LoVo (cell line): ENCODE results near the gene TOB2.
A peak's percentile ranks its signal among the peaks of the same experiment; 100 is the strongest.
"Not testable (repeated sequence)": the region's sequence is repeated elsewhere in the genome, so short reads cannot be mapped to it uniquely, and the experiment has no call there.

ENCODE experiments used
- DNase-seq: peaks from one replicate; pipeline ENCODE4 v3.0.0-alpha.2; 2016; ENCODE audit warnings: low spot score

Gene TOB2

DNA sequence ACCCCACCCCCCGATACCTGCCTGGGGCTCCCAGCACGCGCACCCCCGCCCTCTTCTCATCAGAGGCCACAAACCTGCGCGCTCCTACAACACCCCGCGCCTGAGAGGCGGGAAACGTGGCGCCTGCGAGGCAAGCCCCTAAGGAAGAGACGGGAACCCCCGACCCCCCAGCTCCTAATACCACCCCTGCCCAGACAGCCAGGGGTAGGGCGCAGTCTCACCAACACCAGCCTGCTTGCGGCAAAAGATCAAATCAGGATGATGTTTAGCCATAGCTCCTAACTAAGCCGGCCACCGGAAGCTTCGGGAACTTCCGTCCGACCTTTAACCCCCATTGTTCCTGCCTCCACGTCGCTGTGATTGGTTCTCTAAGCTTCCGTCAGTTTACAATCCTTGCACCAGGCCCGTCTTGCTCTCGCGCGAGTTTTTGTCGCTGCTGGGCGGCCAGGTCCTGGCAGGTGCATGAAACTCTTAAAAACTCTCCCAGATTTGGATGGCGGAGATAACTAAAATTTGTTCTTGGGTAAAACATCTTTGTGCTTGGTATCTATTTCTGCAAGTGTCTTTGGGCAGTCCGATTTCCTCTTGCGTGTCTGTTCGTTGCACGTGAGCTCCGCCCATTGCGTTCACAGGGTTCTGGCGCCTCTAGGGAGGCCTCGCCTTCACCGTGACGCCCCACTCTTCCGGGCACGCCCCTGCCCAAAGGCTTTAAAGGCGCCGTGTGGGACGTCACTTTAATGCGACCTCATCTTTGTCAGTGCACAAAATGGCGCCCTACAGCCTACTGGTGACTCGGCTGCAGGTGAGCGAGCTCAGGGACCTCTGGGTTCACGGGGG, 22.0 kb upstream of the TOB2 start, which contains the start of the genes ACO2 and PHF5A:
ACO2 (plus strand) TSS at position 737 of the 837 bp plus-strand sequence; CDS start at position 767, 30 bp downstream.
PHF5A (minus strand) TSS at position 312 of the 837 bp plus-strand sequence; CDS start at position 273, 39 bp downstream.
- peak; percentile 98 for DNase-seq

DNA sequence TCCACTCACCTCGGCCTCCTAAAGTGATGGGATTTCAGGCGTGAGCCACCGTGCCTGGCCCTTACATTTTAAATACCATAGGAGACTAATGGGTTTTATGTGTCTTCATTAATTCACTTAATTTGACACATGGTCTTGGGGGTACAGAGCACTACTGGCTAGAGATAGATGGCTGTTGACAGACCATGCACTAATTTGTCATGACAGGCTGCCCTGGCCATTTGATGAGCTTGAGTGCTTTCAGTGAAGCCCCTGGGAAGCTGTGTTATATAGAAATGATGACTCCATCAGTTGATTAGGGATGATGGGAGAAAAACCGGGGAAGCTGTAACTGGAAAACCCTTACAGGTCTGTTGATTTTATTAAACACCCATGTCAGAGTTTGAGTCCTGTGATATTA, 15.3 kb upstream of the TOB2 start:
- DNase-seq: no peak

DNA sequence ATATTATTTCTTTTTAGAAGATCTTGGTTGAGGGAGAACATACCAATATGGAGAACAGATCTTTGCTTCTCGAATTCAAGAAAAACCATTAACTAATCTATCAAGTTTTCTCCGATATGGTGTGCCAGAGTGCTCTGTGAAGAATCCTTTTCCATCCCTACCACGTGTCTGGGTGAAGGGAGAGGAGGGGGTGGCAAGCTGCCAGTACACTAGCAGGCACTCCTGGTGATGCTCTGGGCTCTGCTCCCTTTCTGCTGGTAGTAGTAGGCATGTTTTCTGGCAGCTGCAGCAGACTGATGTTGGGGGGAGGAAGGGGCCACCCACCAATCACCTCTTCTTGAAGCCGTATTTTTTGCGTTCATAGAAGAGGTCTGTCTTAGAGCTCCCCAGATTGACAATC, 13.5 kb upstream of the TOB2 start:
- DNase-seq: not testable (repeated sequence)

DNA sequence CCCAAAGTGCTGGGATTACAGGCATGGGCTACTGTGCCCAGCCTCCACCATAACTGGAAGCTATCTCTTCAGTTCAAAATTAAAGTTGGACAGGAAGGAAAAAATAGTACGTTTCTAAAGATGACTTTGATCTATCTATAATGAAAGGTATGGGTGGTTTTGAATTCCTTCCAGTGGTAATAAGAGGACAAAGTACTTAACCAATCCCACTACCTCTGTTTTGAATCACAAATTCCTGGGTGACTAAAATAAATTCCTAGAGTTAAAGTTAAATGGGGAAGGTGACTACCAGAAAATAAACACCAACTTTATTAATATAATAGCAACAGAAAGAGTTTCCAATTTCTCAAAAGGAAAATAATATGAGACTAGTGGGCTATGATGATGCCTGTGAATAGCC, 12.8 kb upstream of the TOB2 start:
- DNase-seq: no peak

DNA sequence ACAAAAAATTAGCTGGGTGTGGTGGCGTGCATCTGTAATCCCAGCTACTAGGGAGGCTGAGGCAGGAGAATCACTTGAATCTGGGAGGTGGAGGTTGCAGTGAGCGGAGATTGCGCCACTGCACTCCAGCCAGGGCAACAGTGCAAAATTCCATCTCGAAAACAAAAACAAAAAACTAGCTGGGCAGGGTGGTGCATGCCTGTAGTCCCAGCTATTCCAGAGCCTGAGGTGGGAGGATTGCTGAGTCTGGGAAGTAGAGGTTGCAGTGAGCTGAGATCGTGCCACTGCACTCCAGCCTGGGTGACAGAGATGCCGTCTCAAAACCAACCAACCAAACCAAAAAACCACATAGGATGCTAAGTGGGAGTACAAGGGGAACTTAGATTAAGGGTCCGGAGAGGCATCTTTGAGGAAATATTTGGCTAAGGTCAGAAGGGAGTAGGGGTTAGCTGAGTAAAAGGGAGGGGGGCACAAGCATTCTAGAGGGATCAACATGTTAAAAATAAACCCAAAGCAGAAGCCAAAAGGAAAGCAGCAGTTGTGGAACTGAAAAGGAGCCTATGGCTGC, 11.6 kb upstream of the TOB2 start:
- DNase-seq: no peak

DNA sequence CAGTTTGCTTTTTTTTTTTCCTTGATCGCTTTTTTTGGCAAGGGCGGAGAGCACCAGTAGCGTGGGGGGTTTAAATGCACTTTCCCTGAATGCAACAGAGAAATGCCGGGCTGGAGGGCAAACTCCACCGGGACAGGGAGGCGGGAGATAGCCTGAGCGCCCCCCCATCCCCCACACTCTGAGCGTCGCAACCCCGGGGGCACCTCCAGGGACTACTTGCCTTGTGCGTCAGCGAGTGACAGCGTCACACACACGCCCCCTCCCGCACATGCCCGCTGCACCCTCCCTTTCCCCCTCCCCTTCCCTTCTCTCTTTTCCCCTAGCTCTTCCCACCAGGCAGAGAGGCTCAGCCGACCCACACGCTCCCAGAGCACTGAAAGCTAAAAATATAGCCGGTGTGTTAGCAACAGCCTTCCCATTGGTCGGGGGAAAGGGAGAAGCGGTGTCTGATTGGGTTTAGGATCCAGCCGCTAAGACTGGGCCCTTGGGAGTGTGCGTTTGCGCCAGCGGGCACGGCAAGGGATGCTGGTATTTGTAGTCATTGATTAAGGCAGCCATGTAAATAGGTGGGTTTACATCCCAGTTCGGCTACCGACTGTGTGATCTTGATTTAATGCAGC, 1.7 kb upstream of the TOB2 start:
- peak; percentile 98 for DNase-seq

DNA sequence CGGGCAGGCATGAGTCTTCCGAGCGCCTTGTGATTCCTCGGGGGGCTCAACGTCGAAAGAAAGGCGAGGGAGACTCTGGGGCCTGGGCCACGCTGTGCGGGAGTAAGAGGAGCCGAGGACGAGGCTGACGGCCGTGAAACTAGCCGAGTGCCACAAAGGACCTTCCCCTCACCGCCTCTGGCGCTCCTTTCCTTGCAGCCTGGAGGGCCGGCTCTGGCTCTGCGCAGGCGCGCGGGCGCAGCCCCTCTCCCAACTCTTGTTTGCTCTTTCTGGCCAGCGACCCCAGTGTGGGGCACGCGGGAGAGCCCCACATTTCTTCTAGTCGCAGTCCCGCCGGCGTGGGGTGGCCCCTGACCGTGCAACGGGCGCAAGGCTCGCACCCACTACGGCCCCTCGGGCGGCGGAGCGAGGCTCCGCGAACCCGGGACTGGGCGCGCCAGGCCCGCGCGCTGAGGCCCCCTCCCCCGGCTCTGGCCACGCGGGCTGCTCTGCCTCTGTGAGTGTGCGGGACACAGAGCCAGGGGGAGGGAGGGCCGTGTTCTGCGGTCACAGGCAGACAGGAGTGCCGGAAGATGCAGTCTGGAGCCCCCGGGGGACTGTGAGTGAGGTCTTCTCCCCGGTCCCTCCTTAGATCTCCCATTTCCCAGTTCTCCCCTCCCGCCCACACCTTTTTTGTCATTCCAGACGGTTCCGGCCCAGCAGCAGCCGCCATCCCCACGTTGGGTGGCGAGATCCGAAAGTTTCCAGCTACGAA, 1.0 kb upstream of the TOB2 start:
- DNase-seq: peak; percentile 66

DNA sequence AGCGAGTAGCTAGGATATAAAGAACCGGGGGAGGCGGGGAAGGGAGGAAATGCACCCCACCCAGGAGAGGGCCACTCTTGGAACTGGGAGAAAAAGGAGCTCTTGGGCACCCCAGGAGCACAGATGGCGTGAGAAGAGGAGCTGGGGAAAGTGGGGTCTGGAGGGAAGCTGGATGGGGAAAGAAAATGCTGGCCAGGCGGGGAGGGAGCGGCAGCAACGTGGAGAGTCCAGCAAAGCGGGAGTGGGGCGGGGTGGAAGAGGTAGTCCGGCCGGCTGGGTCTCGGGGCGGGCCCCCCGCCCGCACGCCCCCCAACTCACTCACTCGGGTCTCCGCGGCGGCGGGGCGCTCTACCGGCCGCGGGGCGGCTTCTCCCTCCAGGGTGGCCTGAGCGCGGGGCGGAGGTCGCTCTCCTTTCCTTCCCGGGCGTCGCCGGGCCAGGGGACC, 522 bp downstream of the TOB2 start:
- DNase-seq: no peak

DNA sequence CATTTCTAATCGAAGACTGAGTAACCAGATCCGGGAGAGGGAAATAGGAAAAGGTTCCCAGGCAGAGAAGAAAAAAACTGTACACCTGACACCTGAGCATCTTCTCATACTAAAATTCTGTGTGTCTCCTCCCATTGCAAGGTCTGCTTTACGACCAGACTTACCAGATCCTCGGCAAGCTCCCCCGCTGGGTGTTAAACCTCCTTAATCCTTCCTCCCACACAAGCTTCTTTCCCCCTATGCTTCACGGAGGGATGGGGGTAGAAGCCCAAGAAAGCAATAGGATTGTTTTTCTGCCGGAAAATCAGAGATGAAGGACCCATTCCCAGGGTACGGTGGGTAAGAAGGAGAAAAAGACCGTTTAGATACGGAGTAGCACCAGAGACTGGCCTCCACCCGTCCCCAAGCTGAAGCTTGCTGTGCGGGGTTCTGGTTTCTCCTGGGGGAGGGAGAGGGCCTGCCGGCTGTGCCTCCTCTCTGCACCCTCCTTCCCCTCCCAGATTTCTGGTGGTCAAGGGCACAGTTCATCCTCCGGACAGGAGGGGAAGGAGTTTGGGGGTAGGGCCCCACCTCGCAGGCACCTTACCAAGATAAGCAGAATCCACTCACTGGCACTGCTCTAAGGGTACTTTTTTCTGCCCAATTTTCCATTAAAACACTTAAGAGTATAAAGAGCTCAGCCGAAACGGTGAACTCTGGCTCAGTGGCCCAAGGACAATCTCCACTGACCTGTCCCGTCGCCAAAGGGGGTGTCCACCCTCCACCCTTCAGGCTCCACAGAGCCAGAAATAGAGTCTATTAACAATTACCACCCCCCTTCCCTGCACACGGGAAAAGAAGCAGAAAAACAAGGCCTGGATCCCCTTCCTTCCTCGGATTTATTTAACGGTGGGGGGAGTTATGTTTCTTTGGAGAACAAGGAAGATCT, 1.2 kb downstream of the TOB2 start:
- peak; percentile 29 for DNase-seq

DNA sequence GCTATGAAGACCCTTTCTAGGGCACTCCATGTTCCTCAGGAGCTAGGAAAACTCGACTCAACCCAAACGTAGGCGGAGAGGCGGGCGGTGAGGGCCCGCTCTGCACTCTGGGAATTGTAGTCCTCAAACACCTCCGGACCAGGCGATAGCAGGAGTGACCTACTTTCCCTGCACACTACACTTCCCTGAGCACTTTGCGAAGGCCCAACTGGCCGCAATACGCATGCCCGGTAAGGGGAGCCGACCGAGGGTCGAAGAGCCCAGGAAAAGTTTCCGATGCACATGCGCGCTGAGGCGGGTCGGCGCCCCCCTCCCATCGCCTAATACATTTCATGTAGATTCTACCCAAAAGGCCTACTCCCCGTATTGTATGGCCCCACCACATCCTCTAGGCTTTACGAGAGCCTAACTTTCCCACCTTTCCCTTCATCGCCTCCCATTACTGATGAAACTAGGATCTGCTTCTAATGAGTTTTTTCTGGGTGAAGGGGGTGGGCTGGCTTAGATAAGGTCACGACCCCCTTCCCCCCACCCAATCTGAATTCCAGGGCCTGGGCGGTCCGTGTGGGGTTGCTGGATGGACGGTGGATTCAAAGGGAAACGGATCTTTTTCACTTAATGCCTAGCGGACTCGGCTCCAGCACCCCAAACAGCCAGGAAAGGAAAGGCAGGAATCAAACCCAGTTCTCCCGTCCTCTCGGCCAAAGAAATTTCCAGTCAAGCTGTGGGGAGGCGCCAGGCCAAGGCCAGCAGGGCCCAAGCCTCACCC, 2.1 kb downstream of the TOB2 start:
- no peak for DNase-seq

DNA sequence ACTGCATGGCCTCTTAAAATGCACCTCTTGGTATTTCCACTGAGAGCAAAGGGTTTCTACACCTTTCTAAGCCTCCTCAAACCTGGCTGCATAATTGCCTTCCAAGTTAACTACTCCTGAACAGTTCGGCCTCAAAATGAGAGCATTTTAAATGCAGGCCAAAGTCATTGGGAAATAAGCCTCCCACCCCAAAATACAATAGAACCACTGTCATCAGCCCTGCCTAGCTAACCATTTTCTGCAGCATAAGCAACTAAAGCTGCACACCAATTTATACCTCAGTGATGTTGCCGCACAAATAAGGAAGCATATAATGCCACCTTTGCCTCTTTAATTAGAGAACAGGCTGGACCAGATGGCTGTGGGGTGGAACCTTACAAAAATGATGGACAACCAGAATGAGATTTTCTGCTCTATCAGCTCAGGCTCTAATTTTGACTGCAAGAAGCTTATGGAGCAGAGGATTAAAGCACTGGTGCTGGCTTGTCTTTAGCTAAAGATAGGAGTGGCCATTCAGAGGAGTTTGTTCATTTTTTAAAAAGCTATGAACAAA, 4.3 kb downstream of the TOB2 start:
- no peak for DNase-seq

DNA sequence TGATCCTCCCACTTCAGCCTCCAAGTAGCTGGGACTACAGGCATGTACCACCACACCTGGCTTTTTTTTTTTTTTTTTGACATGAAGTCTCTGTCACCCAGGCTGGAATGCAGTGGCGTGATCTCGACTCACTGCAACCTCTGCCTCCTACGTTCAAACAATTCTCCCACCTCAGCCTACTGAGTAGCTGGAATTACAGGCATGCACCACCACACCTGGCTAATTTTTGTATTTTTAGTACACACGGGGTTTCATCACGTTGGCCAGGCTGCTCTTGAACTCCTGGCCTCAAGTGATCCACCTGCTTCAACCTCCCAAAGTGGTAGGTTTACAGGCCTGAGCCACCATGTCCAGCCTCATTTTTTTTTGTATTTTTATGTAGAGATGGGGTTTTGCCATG, 6.1 kb downstream of the TOB2 start:
- DNase-seq: not testable (repeated sequence)

DNA sequence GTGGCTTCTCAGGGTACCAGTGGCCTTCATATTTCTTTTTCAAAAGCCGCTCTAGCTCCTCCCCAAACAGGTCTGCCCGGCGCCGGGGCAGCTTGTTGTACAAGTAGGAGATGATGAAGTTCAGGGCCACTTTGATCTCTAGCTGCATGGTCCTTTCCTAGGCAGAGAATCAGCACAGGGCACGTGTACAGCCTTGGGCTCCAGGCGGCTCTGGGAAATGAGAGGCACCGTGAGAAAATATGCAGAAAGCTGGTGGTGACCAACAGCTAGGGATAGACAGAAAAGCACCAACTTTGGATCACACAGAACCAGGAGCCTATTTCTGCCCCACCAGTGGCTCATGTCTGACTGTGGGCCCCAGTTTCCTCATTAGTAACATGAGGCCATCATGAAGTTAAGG, 9.4 kb downstream of the TOB2 start:
- DNase-seq: no peak

DNA sequence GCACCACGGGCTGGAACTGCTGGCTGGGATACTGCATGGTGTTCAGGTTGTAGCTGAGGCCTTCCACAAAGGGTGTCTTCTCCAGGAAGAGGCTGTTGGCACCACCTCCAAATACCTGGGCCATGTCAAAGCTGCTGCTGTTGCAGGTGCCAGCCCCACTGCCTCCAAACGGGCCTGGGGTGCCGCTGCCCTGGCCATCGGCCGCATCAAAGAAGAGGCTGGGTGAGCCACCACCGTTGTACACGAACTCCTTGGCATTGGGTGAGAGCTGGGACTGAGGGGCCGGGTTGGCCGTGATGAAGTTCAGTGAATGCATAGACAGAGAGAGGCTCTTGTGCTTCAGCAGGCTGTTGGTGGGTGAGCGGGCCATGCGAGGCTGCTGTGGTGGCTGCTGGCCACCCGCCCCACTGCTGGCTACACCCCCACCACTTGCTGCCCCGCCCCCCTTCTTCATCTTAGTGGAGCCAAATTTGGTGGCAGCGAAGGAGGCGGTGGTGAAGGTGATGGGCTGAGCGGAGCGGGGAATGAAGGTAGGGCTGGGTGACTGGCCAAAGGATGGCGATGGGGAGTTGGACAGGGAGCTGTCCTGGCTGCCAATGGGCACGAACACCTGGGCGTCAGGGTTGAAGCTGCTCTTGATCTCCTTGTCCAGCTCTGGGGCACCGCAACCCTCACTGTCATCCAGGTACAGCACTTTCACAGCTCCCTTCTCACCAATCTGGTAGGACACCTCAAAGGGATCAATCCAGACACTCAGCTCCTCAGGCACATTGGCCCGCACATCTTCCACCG, 10.1 kb downstream of the TOB2 start:
- DNase-seq: no peak

DNA sequence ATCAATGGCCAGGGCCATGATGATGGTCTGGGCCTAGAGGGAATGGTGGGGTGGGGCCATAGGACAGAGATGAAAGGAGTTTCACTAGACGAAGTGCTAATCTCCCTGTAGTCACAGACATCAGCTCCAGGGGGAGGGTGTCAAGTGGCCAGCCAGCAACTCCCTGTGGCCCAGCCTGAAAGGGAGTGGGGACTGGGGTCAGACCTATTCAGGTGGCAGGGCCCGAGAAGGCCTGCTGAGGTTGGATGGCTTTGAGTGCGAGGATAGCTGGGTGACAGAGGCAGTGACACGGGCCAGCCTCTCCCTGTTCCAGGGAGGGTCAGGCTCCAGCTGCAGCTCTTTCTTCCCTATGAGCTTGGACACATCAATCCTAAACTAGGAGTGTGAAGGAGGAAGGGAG, 11.0 kb downstream of the TOB2 start:
- DNase-seq: no peak

DNA sequence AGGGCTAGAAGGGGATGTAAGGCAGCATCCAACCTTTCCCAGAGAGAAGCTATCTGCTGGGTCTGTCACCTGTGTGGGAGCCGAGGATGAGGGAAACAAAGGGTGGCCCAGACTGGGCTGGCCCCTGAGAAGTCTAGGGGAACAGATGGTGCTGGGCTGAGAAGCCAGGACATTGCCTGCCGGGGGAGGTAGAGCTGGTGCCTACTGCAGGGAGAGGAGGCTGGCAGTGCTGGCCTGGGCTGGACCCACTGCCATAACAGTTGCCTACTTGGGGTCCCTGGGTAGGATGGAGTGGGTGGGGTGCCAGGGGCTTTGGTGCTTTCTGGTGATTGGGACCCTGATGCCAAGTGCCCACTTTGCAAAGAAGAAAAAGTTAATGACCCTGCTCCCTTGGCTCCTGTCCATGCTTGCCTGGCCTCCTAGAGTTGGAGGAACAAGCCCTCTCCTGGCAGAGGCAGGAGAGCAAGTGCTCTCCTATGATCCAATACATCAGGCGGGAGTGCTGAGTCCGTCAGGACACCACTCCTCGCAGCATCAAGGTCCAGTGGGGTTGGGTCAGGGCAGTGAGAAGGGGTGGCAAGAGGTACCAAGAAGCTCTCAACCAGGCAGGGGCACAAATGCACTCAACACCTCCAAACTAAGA, 12.1 kb downstream of the TOB2 start:
- DNase-seq: not testable (repeated sequence)

DNA sequence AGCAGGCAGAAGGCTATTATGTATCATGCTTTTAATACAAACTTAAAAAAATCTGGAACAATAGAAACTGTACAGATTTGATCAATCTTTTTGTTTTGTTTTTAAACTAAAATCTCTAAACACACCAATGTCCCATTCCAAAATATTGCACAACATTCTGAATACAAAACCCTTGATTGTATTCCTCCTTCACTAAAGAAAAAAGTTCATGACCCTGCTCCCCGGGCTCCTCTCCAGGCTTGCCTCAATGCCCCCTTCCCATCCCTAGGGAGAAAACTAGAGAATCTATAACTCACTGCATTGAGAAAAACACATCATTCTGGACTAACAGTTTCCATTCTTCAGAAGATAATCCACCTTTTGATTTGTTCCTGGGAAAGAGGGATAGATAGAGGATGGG, 13.1 kb downstream of the TOB2 start:
- not testable (repeated sequence) for DNase-seq

DNA sequence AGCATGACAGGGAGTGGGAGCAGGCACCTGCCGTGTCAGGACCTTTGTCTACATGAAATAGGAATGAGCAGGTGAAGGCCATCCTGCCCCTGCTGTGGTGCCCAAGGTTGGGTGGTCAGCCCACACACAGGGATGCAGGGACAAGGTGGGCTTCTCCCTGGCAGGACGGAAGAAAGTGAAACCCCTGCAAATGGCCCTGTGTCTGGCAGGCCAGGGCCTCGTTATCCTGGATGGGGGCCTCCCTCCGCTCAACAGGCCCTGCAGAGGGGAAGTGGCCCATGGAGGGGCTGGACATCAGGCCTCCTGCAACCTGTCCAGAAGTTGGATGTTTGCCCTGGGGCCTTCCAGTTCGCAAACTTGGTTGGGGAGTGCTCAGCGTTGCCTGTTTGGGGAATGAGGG, 14.9 kb downstream of the TOB2 start:
- no peak for DNase-seq

DNA sequence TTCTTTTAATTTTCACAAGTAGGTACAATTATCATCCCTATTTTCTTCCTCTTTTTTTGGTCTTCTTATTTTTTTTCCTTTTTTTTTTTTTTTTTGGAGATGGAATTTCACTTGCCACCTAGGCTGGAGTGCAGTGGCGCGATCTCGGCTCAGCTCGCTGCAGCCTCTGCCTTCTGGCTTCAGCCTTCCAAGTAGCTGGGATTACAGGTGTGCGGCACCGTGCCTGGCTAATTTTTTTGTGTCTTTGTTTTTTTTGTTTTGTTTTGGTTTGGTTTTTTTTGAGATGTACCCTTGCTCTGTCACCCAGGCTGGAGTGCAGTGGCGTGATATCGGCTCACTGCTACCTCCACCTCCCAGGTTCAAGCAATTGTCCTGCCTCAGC, 16.7 kb downstream of the TOB2 start:
- DNase-seq: no peak
